GM19468 (cell line): ENCODE data around the gene GPX8.

Source experiments
- ATAC-seq: cut with Tn5 transposase; IDR thresholded peaks from one replicate; pipeline ENCODE4 v1.9.1; 2021; ENCODE audit warnings: mild to moderate bottlenecking, moderate library complexity, moderate number of reproducible peaks; ENCODE audit not compliant: unreplicated experiment; ENCODE audit errors: extremely low read depth

Gene GPX8

GRCh38 chr5:55159763-55160492 is at the start of gene GPX8:
Gene GPX8, plus strand, starts transcription at chr5:55160171. Its CDS starts 22 bp downstream, at chr5:55160193.
- ATAC-seq = no peak

GRCh38 chr5:55110217-55110616 is 49.8 kb upstream of the GPX8 start:
- no peak for ATAC-seq

GRCh38 chr5:55113327-55113726 is 46.6 kb upstream of the GPX8 start:
- no peak for ATAC-seq

DNA sequence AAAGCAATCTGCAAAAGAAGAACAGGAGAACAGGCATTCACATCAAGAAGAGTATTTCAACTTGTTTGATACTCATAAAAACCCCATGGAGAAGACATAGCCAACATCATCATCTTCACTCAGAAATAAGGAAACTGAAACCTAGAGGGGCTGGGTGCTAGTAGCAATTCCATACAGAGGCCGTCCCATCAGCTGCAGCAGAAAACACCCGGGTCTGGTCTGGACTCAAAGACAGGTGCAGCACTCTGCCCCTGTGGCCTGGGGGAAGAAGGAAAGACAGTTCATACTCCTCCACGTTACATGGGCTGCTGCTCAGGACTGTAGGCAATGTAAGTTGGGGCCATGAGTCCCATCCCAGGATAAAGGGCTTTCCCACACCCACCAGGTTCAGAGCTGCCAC is 45.9 kb upstream of the GPX8 start:
- ATAC-seq = no peak

GRCh38 chr5:55123365-55123764 is 36.6 kb upstream of the GPX8 start:
- ATAC-seq = no peak

GRCh38 chr5:55134053-55134722 is 25.8 kb upstream of the GPX8 start:
- ATAC-seq = no peak

GRCh38 chr5:55136521-55136920 is 23.4 kb upstream of the GPX8 start:
- ATAC-seq = no peak

DNA sequence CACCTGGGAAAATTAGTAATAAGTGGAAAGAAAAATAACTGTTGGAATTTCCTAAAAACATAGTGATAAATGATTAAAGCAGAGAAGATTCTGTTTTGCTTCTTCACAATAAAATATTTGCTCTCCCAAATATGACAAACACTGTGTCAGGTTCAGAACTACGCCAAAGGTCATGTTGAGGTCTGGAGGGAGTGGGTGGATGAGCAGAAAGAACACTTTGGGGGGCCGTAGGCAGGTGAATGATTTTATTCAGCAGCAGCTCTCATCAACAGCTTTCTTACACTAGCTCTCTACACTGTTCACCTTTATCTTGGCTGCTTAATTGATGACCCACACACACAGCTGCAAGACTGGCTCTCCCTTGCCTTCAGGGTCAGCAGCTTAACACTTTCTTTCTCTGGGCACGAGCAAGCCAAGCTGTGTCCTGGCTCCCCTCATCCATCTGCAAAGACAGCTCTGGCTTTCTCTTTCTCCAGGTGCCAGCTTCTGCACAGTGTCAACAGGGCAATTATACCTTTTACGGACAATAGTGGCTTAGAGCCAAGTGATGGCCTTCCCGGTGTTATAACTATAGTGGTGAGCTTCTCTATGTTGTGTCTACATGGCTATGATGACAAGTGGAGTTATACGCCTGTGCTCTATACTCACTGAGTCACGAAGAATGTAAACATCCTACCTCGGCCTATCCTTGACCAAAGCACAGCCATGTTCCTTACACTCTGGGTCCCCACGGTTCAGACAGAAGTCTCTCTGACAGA is 18.9 kb upstream of the GPX8 start:
- ATAC-seq = no peak

DNA sequence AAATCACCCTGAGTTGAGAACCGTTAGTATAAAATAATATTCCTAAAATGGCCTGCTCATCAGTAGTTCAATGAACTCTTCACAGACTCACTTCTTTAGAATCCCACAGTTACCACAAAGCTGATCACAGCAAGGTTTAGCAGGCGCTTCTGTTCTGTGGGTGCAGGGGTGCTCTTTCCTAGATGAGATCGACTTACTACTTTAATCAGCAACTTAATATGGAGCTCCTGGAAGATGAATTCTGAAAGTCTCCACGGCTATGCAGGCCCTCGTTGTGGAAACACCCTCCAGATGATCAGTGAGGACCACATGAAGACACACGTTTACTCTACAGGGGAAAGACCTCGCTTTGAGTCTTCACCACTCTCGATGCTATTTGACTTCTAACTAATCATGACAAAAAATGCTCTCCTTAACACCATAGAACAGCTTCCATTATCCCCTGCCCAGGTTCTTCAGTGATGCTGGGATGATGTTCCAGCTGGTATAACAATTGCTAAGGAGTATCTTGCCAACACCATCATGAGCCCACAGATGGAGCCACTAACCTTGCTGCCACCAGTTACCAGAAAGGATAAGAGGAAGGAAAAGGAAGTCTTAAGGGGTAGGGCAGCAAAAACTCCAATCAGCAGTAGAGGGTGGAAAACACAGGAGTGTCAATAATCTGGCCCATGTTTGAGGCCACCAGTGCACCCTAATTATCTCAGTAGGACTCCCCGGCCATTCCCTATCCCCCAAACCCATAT is 17.9 kb upstream of the GPX8 start:
- ATAC-seq = no peak

DNA sequence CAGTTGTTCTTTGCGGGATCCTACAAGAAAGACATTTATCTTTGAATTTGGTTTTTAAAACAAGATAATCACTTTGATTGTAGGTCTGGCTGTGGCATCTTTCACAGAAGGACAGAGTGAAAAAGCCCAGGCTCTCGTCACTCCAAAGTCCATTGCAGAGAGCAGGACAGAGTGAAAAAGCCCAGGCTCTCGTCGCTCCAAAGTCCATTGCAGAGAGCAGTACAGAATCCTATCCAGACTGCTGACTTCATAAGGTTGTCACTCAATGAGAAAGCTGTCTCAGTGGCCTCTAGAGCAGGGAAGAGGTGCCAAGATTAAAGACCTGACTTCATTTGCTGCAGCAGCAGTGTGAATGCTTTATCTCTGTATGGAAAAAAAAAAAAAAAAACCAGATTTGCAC is 16.3 kb upstream of the GPX8 start:
- ATAC-seq = no peak

DNA sequence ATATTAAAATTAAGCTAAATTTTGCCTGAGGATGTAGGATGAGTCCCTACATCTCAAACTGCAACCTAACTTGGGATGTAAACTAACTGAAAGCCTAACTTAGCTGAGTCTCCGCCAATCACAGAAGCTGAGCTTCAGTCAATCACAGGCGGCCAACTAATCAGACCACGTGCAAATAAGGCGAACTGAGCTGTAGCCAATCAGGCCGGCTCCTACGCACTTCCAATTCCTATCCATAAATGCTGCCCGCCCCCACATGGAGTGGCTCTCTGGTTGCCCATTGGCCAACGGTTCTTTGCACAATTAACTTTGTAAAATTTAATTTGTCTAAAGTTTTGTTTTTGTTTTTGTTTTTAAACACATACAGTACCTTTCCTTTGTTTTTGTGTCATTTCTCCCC is 13.9 kb upstream of the GPX8 start:
- ATAC-seq = no peak

DNA sequence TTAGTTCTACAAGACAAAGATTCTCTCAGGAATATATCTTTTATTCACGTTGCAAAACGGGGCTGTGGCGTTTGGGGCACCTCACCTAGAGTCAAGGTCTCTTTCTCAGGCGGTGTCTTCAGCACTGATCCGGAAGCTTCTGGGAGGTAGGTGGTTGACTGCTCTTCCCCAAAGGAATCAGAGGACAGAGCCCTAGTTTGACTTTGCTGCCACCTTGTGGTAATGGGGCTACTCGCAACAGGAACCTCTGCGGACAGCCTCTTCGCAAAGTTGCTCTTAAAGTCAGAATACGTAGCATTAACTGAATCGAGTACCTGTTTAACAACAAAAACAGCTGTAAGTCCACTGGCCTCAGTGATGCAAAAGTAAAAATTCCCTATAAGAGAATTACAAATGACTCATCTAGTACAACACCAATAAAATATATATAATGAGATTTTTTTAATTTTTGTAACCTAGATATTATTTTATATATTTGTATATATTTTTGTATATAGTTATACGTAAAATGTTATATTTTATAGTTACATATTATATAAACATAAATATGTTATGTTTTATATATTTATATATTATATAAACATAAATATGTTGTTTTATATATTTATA is 13.3 kb upstream of the GPX8 start:
- no peak for ATAC-seq

GRCh38 chr5:55149308-55149795 is 10.6 kb upstream of the GPX8 start:
- ATAC-seq = no peak

DNA sequence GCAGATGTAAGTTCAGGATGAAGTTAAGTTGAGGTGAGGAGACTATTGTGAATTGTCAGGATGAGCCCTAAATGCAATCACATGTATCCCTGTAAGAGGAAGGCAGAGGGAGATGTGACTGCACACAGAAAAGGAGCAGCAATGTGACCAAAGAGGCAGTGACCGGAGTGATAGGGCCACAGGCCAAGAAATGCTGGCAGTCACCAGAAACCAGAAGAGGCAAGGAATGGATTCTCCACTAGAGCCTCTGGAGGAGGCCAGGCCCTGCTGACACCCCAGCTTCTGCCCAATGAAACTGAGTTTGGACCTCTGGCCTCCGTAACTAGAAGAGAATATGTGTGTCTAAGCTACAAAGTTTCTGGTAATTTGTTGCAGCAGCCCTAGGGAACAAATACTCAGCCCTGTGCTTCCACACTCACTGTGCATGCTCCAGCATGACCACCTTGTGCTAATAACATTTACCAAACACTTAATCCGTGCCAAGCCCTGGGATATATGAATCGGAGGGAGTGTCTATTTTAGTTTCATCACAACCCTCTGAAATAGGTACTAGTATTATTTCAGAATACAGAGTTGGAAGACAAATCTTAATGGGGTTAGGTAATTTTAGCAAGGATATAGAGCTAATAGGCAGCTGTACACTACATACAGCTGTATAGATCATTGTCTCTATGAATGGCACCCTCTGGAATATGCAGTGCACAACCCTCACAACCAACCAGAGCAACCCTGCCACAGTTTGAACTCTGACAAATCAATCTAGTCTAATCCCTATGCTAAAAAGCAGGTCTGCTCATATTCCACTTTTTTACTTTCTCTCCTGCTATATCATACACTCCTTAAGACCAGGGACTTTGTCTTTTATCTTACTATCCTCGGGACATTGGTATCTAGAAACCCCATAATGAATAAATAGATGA is 7.8 kb upstream of the GPX8 start:
- no peak for ATAC-seq

GRCh38 chr5:55154873-55155272 is 5.1 kb upstream of the GPX8 start:
- ATAC-seq = no peak

- no peak for ATAC-seq
Observed at GRCh38 chr5:55160493-55161209, 680 bp downstream of the GPX8 start.

DNA sequence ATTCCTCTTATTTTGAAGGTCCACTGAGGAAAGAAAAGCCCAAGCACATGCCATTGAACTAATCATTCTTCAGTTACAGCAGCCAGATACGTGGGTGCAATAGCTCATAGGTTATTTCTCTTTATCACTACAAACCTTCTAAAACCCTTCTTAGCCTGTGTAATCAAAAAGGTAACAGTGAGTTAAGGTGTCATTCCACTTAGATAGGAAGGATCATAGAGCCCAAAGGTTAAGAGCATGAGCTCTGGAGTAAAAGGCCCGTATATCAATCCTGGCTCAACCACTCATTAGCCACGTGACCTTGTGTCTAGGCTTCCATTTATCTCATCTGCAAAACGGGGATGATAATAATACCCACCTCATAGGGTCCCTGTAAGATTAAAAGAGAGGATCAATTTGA is 2.7 kb downstream of the GPX8 start:
- no peak for ATAC-seq

- ATAC-seq = no peak
Observed at GRCh38 chr5:55171471-55171870, 11.5 kb downstream of the GPX8 start.
